Measurements from ENCODE around the gene CACNA1C.

CACNA1C gene

DNA sequence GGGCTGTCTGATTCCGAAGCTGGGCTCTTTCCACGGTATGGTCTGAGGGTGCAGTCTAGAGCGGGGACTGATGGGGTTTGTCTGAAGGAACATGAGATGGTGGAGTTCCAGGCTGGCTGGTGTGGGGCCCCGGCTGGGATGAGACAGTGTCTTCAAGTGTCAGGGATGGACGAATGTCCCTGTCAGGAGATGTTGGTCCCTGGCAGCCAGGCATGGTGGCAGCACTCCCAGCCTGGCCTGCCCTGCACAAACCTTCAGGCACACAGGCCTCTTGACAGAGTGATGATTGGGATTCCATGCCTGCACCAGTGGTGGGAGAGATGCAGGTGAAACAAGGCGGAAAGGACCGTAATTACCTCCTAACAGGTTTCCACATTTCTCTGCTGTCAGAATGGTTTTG lies 221.9 kb downstream of the CACNA1C start:
- no peak for DNase-seq (ENCODE audit: low spot score)

DNA sequence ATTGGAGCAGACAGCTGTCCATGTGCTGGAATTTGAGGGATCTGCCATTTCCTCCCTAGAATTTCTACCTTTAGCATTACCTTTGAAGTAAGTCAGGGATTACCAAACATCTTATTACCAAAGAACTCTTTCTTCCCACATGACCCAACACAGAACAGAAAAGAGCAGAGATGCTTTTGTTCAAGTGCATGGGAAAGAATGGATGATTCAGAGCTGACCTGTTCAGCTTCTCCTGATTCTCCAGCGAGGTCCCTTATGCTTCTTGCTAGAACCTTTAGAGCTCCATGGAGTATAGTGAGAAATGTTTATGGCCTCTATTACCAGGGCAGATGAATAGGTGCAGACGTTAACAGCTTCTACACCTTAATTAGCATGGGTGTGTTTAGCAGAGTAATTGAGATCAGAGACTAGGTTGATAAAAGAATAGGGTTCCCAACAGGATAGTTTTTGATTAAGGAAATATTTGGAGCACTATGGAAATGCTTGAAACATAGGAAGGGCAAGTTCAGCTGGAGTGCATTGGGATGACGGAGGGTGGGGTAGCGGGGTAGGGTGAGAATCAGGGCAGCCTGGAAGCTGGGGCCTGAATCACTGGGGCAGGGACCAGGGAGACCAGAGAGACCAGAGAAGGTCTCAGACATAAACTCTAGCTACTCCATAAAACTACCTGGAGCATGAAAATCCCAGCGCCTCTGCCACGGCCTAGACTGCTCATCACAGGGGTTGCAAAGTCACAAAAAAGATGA lies 223.7 kb downstream of the CACNA1C start:
- no peak for DNase-seq (ENCODE audit: low spot score)

DNA sequence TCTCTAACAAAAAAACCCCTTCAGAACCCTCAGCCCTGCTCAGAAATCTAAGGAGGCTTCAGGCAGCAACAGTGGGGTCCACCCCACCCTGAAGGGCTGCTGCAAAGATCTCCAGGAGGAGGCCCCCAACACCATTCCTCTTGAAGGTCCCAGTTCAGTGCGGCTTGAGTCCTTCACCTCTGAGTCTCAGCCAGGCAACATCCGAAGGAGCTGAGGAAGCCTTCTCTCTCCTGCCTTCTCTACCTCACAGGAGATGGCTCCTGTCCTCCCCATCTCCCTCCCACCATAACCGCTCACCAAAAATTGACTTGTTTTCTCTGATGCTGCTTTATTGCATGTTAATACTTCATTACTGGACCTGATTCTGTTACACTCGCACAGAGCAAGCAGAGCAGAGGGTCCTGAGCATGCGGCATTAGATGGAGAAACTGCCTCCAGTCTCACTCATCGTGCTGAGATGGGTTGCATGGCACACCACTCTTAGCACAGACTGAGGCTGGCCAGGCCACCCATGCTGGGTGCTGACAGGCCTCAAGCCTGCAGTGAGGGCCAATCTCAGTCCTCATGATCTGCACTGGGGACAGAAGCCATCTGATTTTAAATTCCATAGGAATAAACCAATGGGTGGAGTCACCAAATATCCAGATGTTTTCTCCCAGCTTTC lies 224.8 kb downstream of the CACNA1C start:
- DNase-seq (ENCODE audit: low spot score): no peak

DNA sequence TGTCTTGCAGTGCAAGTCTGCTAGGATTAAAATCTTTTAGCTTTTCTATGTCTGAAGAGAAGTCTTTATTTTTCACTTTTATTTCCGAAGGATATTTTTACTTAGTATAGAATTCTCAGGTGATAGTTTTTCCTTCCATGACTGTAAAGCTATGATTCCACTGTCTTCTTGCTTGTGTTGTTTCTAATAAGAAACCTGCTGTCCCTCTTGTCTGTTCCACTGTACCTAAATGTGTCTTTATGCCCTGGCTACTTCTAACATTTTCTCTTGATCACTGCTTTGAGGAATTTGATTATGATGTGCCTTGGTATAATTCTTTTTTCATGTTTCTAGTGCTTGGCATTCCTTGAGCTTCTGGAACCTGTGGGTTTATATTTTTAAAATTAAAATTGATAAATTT lies 228.7 kb downstream of the CACNA1C start:
- no peak for DNase-seq (ENCODE audit: low spot score)

DNA sequence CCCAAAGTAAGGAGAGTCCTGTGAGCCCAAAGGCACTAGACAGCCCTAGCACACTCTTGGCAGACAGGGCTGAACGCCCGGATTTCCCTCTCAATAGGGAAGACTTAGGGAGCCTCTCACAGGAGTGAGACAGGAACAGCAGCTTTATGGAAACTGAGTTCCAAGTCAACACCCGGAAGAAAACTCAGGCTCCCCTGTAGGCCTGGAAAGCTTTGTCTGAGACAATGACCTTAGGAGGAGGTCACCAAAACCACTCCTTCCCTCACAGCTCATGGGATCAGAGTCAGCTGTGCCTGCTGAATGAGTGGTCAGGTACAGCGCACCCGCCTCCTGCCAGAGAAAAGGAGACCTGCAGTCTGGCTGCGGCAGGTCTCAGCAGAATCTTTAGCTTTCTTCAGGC lies 229.5 kb downstream of the CACNA1C start:
- no peak for DNase-seq (ENCODE audit: low spot score)

DNA sequence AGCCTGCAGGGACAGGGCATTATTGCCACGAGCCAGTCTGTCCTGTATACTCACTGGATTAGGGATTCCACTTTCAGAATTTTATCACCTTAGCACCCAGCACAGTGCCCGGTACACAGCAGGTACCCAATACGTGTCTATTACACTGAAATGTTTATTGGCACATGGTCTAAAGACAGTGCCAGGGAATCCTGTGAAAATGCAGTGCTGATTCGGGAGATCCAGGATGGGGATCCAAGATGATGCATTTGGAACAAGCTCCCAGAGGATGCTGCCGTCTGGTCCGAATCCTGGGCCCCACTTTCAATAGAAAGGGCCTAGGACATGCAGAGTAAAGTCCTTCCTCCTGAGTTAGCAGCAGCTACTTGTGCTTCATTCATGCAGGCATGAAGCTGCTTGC lies 230.7 kb downstream of the CACNA1C start:
- no peak for DNase-seq (ENCODE audit: low spot score)

DNA sequence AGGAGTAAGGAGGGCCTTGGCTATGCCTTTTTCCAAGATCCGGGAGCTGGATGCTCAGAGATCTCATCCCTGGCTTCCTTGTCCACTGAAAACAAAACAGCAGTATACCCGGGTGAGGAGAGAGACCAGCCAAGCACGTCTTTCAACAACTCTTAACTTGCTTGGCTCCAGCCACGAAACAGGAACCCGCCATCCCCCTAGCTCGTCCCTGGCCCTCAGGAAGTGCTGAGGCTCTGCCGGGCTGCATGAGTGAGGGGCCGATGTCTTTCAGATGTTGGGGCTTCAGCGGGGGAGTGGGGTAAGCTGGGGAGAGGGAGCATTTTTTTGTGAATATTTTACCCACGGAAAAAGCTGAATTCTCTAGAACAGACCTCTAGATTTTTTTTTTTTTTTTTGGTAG lies 231.1 kb downstream of the CACNA1C start:
- no peak for DNase-seq (ENCODE audit: low spot score)

DNA sequence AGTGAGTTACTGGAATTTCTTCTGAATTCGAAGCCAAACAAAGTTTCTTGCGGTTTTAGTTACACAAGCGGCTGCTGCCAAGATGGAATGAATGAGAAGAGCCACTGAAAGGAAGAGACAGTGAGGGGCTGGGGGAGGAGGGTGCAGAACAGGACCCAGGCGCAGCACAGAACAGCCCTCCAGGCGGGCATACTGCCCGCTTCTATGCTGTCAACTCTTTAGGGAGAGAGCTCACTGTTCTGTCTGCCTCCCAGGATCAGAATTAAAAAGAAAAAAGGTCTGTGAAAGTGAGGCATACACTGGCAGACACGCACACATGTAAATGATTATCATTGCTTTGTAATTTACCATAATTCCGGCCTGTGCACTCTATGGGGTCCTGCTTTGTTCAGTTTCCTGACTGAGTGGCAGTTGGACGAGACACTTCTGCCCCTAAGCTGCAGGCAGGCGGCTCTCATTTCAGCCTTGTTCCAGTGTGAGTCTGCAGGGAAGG lies 231.6 kb downstream of the CACNA1C start:
- no peak for DNase-seq (ENCODE audit: low spot score)

DNA sequence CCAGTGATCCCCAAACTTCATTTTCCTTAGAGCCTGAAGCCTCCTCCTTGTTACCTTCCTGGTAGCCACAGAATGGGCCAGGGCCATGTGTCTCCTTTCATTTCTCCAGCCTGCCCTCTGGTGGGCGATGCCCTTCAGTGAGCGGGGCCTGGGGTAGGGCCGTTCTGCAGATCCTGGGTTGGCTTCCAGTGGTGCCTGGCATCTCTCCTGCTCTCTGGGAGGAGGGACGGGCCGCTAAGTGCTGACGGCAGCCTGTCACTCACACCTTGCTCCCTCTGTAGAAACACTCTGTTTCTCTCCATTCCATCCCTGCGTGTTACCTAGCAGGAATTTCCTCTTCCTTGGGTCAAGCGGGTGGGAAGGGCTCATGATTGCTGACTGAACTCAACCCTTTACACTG lies 232.1 kb downstream of the CACNA1C start:
- peak; percentile 64 for DNase-seq (ENCODE audit: low spot score)

DNA sequence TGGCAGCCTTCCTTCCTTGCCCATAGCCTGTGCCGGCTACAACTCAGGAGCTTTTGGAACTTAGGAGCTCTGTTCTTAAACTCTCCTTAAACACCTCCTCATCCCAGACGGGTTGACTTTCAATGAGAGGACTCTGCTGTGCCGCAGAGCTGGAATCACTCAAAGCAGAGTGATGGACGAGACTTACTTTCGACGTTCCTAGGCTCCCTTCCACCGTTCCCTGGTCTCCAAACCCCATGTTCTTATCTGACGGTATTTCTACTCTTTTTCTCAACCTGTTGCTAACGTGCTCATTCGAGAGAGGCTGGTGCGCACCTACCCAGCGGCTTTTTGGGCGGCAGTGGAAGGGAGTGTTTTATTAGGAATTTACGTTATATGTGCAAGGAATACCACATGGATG lies 232.7 kb downstream of the CACNA1C start:
- no peak for DNase-seq (ENCODE audit: low spot score)

DNA sequence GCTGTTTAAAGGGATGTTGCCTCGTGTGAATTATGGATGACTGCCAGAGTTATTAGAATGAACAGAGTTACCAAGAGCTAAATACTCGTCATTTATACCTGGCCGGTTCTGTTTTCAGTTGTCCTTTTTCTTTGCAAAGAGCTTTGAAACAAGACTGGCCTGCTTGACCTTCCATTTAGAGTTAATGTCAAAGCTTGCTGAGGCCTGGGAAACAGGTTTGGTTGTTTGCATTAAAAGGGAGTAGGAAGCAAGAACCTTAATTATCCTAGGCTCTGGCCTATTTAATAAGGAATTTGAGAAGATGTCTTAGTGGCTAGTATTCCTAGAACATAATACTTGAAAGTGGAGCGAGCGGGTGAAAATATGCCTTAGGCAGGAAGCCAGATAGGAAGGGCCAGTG lies 233.3 kb downstream of the CACNA1C start:
- no peak for DNase-seq (ENCODE audit: low spot score)

DNA sequence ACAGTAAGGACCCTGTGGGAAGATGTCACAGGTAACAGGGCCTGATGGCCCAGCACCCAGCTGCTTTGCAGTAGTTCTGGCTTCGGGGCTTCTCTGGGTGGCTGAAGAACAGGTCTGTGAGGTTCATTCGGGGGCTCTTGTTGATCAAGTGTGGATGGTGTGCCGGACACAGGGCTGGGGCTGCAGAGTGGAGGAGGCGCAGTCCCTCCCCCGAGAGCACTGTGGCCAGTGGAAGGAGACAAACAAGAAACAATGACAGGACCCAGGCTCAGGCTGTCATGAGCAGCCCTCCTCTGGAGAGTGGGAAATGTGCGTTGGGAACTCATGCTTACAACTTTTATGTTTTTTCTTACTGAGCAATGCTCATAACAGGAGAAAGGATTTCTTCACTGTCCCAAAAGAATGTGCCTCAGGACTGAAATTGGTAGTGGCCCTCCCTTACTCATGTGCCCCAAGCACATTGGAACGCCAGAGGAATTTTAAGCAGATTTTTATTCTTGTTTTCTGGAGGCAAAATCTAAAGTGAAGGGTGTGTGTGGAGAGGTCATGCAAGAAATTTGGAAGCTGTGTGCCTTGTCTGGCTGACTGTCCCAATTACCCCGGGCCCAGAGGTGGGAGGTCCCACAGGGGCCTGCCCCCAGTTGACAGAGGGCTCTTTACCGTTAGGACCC lies 233.8 kb downstream of the CACNA1C start:
- no peak for DNase-seq (ENCODE audit: low spot score)

DNA sequence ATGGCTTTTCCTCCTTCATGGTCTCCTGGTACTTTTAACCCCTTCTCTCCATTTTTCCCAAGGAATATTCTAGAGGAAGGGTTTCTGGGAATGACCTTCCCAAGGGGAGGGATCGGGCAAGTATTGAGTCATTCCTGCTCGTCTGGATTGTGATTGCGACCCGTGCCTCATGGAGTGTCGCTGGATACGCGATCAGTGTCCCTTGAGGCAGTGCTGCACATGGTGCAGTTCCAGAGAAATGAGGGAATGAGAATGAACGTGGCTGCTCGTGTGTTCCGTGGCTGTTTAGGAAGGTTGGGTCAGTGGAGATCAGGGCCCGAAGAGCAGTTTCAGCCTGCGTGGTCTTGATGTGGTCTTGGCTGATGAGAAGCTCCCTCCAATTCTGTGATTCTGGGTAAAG lies 234.4 kb downstream of the CACNA1C start:
- no peak for DNase-seq (ENCODE audit: low spot score)

DNA sequence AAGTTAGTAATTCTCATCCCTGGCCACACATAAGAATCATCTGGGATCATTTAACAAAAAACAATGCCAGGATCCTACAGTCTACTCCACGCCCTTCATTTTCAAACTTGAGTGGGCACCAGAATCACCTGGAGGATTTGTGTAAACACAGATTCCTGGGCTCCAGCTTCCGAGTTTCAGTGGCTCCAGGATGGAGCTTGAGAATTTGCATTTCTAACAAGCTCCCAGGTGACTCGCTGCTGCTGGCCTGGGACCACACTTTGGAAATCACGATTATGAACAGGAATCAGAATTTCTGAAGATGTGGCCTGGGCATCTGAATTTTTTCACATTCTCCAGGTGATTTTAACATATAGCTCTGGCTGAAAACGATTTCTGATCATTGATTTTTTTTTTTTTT lies 234.8 kb downstream of the CACNA1C start:
- no peak for DNase-seq (ENCODE audit: low spot score)

DNA sequence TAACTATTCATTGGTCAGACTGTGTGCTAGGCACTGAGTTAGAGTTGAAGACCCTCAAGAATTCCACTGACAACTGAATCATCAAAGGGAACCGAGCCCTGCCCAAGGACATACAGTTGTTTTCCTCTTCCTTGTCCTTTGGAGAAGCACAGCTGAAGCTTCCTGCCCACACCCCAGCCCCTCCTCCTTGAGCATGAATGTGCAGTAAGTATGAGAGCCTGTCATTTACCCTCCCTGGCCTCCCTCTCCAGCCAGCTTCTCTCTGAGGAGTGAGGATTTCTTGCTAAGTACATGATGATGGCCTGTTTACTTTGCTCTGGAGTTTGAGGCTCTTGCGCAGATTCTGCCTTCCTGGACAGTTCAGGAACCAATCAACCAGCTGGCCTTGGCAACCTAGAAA lies 235.2 kb downstream of the CACNA1C start:
- DNase-seq (ENCODE audit: low spot score): no peak

DNA sequence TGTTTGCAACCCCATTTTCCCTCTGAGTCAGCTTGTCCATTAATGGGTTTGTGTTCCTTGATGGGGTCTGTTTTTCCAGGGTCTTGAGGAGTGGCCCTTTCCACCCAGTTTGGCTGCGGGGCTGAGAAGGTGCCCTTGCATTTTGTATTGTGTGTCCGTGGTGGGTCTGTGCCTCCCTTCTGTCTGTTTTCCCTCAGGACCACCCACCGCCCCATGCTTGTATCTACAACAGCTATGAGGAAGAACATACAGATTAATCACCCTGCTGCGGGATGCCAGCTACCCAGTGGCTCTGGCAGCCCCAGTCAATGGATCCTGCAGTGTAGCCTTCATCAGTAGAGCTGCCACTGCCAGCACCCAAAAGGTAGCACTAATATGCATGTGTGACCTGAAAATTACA lies 235.7 kb downstream of the CACNA1C start:
- no peak for DNase-seq (ENCODE audit: low spot score)

DNA sequence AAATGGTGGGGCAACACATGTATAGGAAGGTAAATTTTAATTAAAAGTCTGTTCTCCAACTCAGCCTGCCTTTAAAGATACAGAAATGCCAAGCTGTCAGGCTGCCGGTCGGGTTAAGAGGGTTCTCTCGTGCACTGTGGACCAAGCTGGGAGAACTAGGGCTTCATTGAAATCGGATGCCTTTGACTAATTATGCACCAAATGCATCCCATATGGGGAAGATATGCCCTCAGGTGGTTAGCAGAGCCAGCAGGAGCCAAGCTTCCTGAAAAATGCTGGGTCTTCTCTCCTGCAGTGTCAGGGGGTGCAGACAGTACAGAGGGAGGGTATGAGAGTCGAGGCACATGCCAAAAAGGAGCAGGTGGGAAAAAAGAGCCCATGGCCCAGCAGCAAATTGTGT lies 236.1 kb downstream of the CACNA1C start:
- no peak for DNase-seq (ENCODE audit: low spot score)

DNA sequence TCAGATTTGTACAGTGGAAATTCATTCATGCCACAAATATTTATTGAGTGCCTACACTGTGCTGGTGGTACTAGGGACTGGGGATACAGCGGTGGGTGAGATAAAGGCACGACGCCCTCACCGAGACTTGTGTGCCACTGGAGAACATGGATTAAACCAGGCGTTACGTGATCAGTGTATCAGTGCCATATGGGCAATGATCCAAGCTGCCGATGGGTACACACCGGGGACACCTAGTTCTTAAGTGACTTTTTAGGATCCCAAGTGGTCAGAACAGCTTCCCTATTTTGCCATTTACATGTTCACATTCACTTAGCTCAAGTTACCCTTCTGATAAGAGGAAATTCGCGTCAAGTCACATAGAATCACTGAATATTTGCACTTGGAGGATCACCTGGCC lies 236.7 kb downstream of the CACNA1C start:
- no peak for DNase-seq (ENCODE audit: low spot score)

DNA sequence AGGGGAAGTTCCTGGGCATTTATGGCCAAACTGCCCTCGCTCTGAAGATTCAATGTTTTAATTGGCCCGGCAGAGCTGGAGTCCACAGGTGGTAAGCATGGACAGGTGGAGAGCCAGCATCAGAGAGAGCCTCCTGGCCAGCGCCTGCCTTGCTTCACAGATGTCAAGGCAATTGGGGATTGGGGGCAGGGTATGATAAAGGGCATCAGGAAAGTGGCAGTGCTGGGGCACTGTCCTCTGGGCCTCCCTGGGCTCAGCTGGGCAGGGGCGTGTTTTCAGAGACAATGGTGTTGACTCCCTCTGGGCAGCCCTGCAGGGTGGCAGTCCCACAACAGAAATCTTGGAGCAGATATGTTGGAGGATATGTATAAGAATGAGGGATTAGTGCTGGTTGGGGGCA lies 237.3 kb downstream of the CACNA1C start:
- no peak for DNase-seq (ENCODE audit: low spot score)

DNA sequence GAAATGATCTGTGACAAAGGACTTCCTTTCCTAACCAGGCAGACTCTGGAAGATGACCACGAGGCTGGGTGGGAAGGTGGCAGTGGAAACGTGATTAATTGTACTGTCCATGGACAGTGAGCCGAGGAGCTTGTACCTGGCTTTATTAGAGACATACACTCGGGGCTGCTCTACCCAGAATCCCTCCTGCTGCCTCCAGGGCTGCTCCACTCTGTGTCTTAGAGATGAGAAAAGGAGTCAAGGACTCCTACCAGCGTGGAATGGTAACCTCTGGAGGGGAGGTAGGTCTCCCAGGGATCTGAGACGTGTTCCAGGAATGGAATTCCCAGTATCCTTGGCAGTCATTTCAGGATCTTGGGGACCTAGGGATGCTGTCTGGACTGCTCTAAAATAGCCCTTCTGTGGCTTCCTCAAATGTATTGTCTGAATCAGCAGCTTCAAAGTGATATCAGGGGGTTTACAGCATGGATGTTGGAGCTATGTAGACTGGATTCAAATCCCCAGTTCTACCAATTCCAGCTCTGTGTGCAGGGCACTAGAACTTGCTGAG lies 237.8 kb downstream of the CACNA1C start:
- DNase-seq (ENCODE audit: low spot score): no peak

DNA sequence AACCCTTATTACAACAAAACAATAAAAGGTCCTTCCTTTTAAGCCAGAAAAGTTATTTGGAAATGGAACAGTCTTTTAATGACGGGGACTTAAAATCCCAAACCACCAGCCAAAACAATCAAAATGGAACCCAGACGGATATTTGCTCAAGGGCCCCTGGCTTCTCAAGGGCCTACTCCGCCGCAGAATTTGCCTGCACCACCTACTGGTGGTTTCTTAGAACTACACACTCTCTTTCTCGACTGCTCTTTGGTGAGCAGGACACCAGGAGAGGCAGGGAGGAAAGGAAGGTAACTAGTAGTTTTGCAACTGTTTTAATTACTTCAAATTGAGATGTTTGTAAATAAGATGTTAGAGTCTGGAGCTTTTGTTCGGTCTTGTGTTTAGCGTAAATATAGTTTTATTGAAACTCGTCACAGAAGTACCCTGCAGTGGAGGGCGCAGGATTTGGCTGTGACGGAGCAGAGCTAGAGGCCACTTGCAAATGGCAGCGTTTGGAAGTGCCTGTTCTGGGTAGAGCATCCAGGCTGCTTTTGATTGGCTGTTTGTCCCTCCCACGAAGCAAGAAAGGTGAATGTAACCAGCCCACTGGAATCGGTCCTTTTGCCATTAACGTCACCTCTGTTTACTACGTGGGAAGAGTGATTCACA lies 238.5 kb downstream of the CACNA1C start:
- peak; percentile 49 for DNase-seq (ENCODE audit: low spot score)

DNA sequence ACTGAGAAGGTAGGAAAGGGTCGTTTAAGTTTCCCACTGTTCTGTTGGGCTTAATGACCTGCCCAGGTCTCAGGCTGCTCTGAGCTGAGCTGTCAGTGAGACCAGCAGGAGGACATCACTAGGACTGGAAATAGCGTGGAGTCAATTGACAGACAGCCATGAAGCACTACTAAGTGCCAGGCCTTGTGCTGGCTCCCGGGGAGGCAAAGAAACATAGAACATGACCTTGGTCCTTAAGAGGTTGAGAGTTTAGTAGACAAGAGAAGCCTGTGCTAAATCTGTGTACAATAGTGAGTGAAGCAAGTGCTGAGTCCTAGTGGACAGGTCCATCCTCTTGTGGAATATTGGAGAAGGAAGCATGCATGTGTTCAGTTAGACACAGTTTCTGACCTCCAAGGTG lies 239.2 kb downstream of the CACNA1C start:
- no peak for DNase-seq (ENCODE audit: low spot score)

Data from SK-N-DZ (cell line).